Measurements from ENCODE around the gene TP53RK.

The TP53RK gene

GRCh38 chr20:46722450-46722849 lies 33.2 kb upstream of the TP53RK start:
- H3K36me3 ChIP-seq (replicated peaks; ENCODE audit: insufficient read depth, low read length), result no peaks in the 10 kb centered on the region
- no peak overlapping the region for H2AFZ ChIP-seq (ENCODE audit: low read length)
- H3K4me2 ChIP-seq (ENCODE audit: low read depth, low read length), result no peak overlapping the region
- H3K27ac ChIP-seq (ENCODE audit: low read length), result no peak overlapping the region
- no peak for TF ChIP-seq EZH2 (optimal IDR thresholded peaks at IDR 0.05; ENCODE audit: low read depth, low read length)
- no peak for TF ChIP-seq CTCF (IDR thresholded peaks at IDR 0.05; ENCODE audit: low read length)
- no peak for TF ChIP-seq EZH2phosphoT487 (IDR thresholded peaks at IDR 0.05; ENCODE audit: low read length)
- no peaks in the 10 kb centered on the region for H3K79me2 ChIP-seq (ENCODE audit: low read length)
- no peaks in the 10 kb centered on the region for H4K20me1 ChIP-seq (ENCODE audit: insufficient read depth, low read length)
- no peaks in the 10 kb centered on the region for H3K9me2 ChIP-seq (replicated peaks; ENCODE audit: insufficient read depth, low read length)
- H3K4me3 ChIP-seq (ENCODE audit: low read length), result no peak overlapping the region
- no peak for DNase-seq
- H3F3A ChIP-seq (ENCODE audit: insufficient read depth, low read length), result no peaks in the 10 kb centered on the region
- no peaks in the 10 kb centered on the region for H3K27me3 ChIP-seq (replicated peaks; ENCODE audit: insufficient read depth, low read length)
- no peak overlapping the region for H3K9ac ChIP-seq (ENCODE audit: low read length)
- no peaks in the 10 kb centered on the region for H3K9me3 ChIP-seq (replicated peaks; ENCODE audit: insufficient read depth, low read length)
- H3K4me1 ChIP-seq (ENCODE audit: low read length), result peaks cover 3% of the 10 kb centered on the region; the same call in 1 of the 2 replicates

GRCh38 chr20:46721476-46721875 lies 32.2 kb upstream of the TP53RK start:
- DNase-seq, result no peak
- no peaks in the 10 kb centered on the region for H3K9me3 ChIP-seq (replicated peaks; ENCODE audit: insufficient read depth, low read length)
- peak overlapping the region; percentile 16; the same call in 1 of the 2 replicates for H3K4me2 ChIP-seq (ENCODE audit: low read depth, low read length)
- H4K20me1 ChIP-seq (ENCODE audit: insufficient read depth, low read length), result no peaks in the 10 kb centered on the region
- no peaks in the 10 kb centered on the region for H3K27me3 ChIP-seq (replicated peaks; ENCODE audit: insufficient read depth, low read length)
- H3K36me3 ChIP-seq (replicated peaks; ENCODE audit: insufficient read depth, low read length), result no peaks in the 10 kb centered on the region
- no peaks in the 10 kb centered on the region for H3K9me2 ChIP-seq (replicated peaks; ENCODE audit: insufficient read depth, low read length)
- H3K4me1 ChIP-seq (ENCODE audit: low read length), result peaks cover 3% of the 10 kb centered on the region; the same call in 1 of the 2 replicates
- H3K27ac ChIP-seq (ENCODE audit: low read length), result no peak overlapping the region
- no peak overlapping the region for H3K4me3 ChIP-seq (ENCODE audit: low read length)
- H3K9ac ChIP-seq (ENCODE audit: low read length), result no peak overlapping the region
- no peaks in the 10 kb centered on the region for H3F3A ChIP-seq (ENCODE audit: insufficient read depth, low read length)
- no peak for TF ChIP-seq EZH2phosphoT487 (IDR thresholded peaks at IDR 0.05; ENCODE audit: low read length)
- TF ChIP-seq CTCF (IDR thresholded peaks at IDR 0.05; ENCODE audit: low read length), result no peak
- TF ChIP-seq EZH2 (optimal IDR thresholded peaks at IDR 0.05; ENCODE audit: low read depth, low read length), result no peak
- 0 out of 2 replicates have a peak overlapping the region, but pooled peaks have one; percentile 1 for H2AFZ ChIP-seq (ENCODE audit: low read length)
- H3K79me2 ChIP-seq (ENCODE audit: low read length), result no peaks in the 10 kb centered on the region

GRCh38 chr20:46720776-46721425 lies 31.7 kb upstream of the TP53RK start:
- H4K20me1 ChIP-seq (ENCODE audit: insufficient read depth, low read length), result no peaks in the 10 kb centered on the region
- no peak for DNase-seq
- no peak overlapping the region for H3K27ac ChIP-seq (ENCODE audit: low read length)
- TF ChIP-seq CTCF (IDR thresholded peaks at IDR 0.05; ENCODE audit: low read length) (no peak), EZH2 (optimal IDR thresholded peaks at IDR 0.05; ENCODE audit: low read depth, low read length) (no peak), EZH2phosphoT487 (IDR thresholded peaks at IDR 0.05; ENCODE audit: low read length) (no peak)
- H3K27me3 ChIP-seq (replicated peaks; ENCODE audit: insufficient read depth, low read length), result no peaks in the 10 kb centered on the region
- no peak overlapping the region for H3K4me2 ChIP-seq (ENCODE audit: low read depth, low read length)
- no peaks in the 10 kb centered on the region for H3K9me3 ChIP-seq (replicated peaks; ENCODE audit: insufficient read depth, low read length)
- H3K36me3 ChIP-seq (replicated peaks; ENCODE audit: insufficient read depth, low read length), result no peaks in the 10 kb centered on the region
- no peaks in the 10 kb centered on the region for H3F3A ChIP-seq (ENCODE audit: insufficient read depth, low read length)
- H3K79me2 ChIP-seq (ENCODE audit: low read length), result no peaks in the 10 kb centered on the region
- H3K9ac ChIP-seq (ENCODE audit: low read length), result no peak overlapping the region
- no peak overlapping the region for H2AFZ ChIP-seq (ENCODE audit: low read length)
- H3K4me1 ChIP-seq (ENCODE audit: low read length), result peaks cover 3% of the 10 kb centered on the region; the same call in 1 of the 2 replicates
- H3K4me3 ChIP-seq (ENCODE audit: low read length), result no peak overlapping the region
- H3K9me2 ChIP-seq (replicated peaks; ENCODE audit: insufficient read depth, low read length), result no peaks in the 10 kb centered on the region
